Measurements from ENCODE around the gene XK. TPM values are rescaled to one million over a fixed set of nuclear protein-coding genes. Genes with fewer than 3 reads are reported as not detected.

XK gene, protein sequence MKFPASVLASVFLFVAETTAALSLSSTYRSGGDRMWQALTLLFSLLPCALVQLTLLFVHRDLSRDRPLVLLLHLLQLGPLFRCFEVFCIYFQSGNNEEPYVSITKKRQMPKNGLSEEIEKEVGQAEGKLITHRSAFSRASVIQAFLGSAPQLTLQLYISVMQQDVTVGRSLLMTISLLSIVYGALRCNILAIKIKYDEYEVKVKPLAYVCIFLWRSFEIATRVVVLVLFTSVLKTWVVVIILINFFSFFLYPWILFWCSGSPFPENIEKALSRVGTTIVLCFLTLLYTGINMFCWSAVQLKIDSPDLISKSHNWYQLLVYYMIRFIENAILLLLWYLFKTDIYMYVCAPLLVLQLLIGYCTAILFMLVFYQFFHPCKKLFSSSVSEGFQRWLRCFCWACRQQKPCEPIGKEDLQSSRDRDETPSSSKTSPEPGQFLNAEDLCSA
- total RNA-seq (2014; rRNA removed; shearing (Covaris generic)): 0.08 and 0.13 TPM in 2 replicates

DNA sequence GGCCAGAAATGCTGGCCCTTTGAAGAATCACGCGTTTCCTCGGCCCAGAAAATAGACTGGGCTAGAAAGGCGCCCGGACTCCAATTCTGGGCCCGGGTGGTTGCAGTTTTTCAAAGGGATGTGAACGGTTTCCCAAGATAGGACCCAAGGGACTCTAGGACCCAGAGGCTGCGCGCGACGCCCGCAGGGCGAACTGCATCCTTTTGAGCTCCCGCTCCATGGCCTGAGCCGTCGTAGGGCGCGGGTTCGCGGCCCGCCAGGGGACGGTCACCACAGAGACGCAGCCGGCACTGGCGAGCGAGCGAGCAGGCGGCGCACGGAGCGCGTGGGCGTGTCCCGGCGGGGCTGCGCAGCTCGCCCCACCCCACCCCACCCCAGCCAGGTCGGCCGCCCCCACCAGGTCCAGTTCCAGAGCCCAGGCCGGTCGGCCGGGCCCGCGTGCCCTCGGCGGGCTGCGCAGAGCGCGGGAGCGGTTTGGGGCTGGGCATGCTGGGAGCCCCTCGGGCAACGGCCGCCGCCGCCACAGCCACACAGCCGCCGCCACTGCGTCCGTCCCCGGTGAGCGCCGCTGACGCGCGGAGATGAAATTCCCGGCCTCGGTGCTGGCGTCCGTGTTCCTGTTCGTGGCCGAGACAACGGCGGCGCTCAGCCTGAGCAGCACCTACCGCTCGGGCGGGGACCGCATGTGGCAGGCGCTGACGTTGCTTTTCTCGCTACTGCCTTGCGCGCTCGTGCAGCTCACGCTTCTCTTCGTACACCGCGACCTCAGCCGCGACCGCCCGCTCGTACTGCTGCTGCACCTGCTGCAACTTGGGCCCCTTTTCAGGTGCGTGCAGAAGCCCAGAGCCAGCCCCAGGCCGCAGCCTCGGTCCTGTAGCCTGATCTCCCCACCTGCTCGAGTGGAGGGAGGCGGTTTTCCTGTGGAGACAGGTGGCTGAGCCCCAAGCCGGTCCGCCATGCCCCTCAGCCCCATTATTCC lies at the start of gene XK:
TSS of gene XK (plus strand) at position 411 of the 979 bp plus-strand sequence. CDS start at position 582, 171 bp downstream.

DNA sequence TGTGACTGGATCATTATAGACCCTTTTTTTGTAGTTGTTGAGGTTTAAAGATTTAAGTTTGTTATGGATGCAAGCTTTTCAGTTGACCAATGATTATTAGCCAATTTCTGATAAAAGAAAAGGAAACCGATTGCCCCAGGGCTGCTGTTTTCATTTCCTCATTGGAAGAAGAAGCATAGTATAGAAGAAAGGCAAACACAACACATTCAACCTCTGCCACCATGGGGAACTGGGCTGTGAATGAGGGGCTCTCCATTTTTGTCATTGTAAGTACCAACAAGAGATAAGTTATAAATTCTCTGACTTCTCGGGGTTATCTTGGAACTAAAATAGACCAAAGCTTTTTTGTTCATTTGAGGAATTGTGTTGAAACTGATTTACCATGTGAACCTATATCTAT lies 94.3 kb downstream of the XK start, which contains the start of gene CYBB:
TSS of gene CYBB (plus strand) at position 203 of the 400 bp plus-strand sequence. CDS start at position 222, 19 bp downstream.

Other genes with a start within 250 kb of the XK start
- gene LANCL3, start 114.1 kb upstream of the XK start, total RNA-seq (2014; rRNA removed; shearing (Covaris generic)): 0.75 and 1.3 TPM in 2 replicates
- not detected in 2 replicates for gene CYBB, start 94.3 kb downstream of the XK start, total RNA-seq (2014; rRNA removed; shearing (Covaris generic))
- gene DYNLT3, start 161.8 kb downstream of the XK start, total RNA-seq (2014; rRNA removed; shearing (Covaris generic)): 45.9 and 50.7 TPM in 2 replicates